Fibroblast of peridontal ligament (primary cell): ENCODE results near the gene DCBLD2.

Source experiments
- DNase-seq: peaks from one replicate; pipeline ENCODE4 v3.0.0-alpha.2; 2010; ENCODE audit errors: extremely low read depth

Gene DCBLD2

GRCh38 chr3:98768961-98769360 is 132.5 kb downstream of the DCBLD2 start:
- DNase-seq: no peak

- no peak for DNase-seq
These were observed 134.6 kb downstream of the DCBLD2 start for GRCh38 chr3:98766924-98767323.

GRCh38 chr3:98765721-98766120 is 135.8 kb downstream of the DCBLD2 start:
- no peak for DNase-seq

- DNase-seq: no peak
These were observed 137.0 kb downstream of the DCBLD2 start for GRCh38 chr3:98764472-98764884.

GRCh38 chr3:98763819-98764418 is 137.6 kb downstream of the DCBLD2 start:
- DNase-seq: no peak

- DNase-seq: no peak
These were observed 138.4 kb downstream of the DCBLD2 start, which contains the start of gene ST3GAL6 for GRCh38 chr3:98763076-98763475. Gene ST3GAL6, plus strand, starts transcription at chr3:98763340. Its CDS starts 5,101 bp downstream, at chr3:98768441.

GRCh38 chr3:98761643-98762229 is 139.8 kb downstream of the DCBLD2 start:
- DNase-seq: no peak

- DNase-seq: no peak
These were observed 141.9 kb downstream of the DCBLD2 start for GRCh38 chr3:98759629-98760028.

GRCh38 chr3:98755601-98756000 is 145.9 kb downstream of the DCBLD2 start:
- no peak for DNase-seq

GRCh38 chr3:98754483-98754882 is 147.0 kb downstream of the DCBLD2 start:
- no peak for DNase-seq

- no peak for DNase-seq
These were observed 151.1 kb downstream of the DCBLD2 start for GRCh38 chr3:98750276-98750919.

GRCh38 chr3:98746882-98747281 is 154.6 kb downstream of the DCBLD2 start:
- DNase-seq: no peak

- DNase-seq: no peak
These were observed 155.4 kb downstream of the DCBLD2 start for GRCh38 chr3:98746122-98746521.
